ENCODE results near the gene KHDC1.
"Not testable (repeated sequence)": the region's sequence is repeated elsewhere in the genome, so short reads cannot be mapped to it uniquely, and the experiment has no call there.

GRCh38 chr6:73193302-73193701, 69.7 kb downstream of the KHDC1 start:
- TF ChIP-seq, protein P1, sequence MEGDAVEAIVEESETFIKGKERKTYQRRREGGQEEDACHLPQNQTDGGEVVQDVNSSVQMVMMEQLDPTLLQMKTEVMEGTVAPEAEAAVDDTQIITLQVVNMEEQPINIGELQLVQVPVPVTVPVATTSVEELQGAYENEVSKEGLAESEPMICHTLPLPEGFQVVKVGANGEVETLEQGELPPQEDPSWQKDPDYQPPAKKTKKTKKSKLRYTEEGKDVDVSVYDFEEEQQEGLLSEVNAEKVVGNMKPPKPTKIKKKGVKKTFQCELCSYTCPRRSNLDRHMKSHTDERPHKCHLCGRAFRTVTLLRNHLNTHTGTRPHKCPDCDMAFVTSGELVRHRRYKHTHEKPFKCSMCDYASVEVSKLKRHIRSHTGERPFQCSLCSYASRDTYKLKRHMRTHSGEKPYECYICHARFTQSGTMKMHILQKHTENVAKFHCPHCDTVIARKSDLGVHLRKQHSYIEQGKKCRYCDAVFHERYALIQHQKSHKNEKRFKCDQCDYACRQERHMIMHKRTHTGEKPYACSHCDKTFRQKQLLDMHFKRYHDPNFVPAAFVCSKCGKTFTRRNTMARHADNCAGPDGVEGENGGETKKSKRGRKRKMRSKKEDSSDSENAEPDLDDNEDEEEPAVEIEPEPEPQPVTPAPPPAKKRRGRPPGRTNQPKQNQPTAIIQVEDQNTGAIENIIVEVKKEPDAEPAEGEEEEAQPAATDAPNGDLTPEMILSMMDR (IDR thresholded peaks at IDR 0.05) = not testable (repeated sequence)
- not testable (repeated sequence) for TF ChIP-seq EZH2, EZH2phosphoT487 (IDR thresholded peaks at IDR 0.05)

Measured in neural progenitor cell (in vitro differentiated cells).